H9 (cell line): ENCODE results near the gene CRACDL. TPM values are rescaled to one million over a fixed set of nuclear protein-coding genes. Genes with fewer than 3 reads are reported as not detected.

Experiments used
- DNase-seq: peaks from one replicate; pipeline ENCODE4 v3.0.0-alpha.2; 2017
- H2AFZ ChIP-seq: one replicate; pipeline ENCODE4 v1.6.1; 2013; ENCODE audit warnings: mild to moderate bottlenecking, low read length, control low read depth, moderate library complexity
- H2AK5ac ChIP-seq: 2 replicates; pipeline ENCODE4 v1.6.1; 2013; ENCODE audit warnings: low read length, control low read depth, mixed read lengths; ENCODE audit not compliant: insufficient read length
- H2BK120ac ChIP-seq: one replicate; pipeline ENCODE4 v1.6.1; 2013; ENCODE audit warnings: low read depth, mild to moderate bottlenecking, low read length, control low read depth, inconsistent platforms; ENCODE audit not compliant: poor library complexity, severe bottlenecking
- H2BK12ac ChIP-seq: 2 replicates; pipeline ENCODE4 v1.6.1; 2013; ENCODE audit warnings: low read length, control low read depth, mixed read lengths, low read depth; ENCODE audit not compliant: insufficient read length
- H2BK15ac ChIP-seq: 2 replicates; pipeline ENCODE4 v1.6.1; 2013; ENCODE audit warnings: low read depth, low read length, control low read depth
- H2BK20ac ChIP-seq: one replicate; pipeline ENCODE4 v1.6.1; 2013; ENCODE audit warnings: low read depth, mild to moderate bottlenecking, low read length, control low read depth, inconsistent platforms; ENCODE audit not compliant: poor library complexity, severe bottlenecking
- H2BK5ac ChIP-seq: 2 replicates; pipeline ENCODE4 v1.6.1; 2013; ENCODE audit warnings: low read length, control low read depth, mixed read lengths; ENCODE audit not compliant: insufficient read length
- H3K14ac ChIP-seq: 2 replicates; pipeline ENCODE4 v1.6.1; 2013; ENCODE audit warnings: low read length, control low read depth; ENCODE audit not compliant: insufficient read depth
- H3K18ac ChIP-seq: 2 replicates; pipeline ENCODE4 v1.6.1; 2013; ENCODE audit warnings: low read depth, mild to moderate bottlenecking, mixed read lengths, low read length, control low read depth; ENCODE audit not compliant: insufficient read length
- H3K23ac ChIP-seq: 2 replicates; pipeline ENCODE4 v1.6.1; 2013; ENCODE audit warnings: low read length, control low read depth, mixed read lengths, low read depth; ENCODE audit not compliant: insufficient read length
- H3K23me2 ChIP-seq: 2 replicates; pipeline ENCODE4 v1.6.1; 2013; ENCODE audit warnings: low read depth, mild to moderate bottlenecking, mixed read lengths, low read length, control low read depth; ENCODE audit not compliant: insufficient read length, poor library complexity, severe bottlenecking
- H3K27ac ChIP-seq: 2 replicates; pipeline ENCODE4 v1.5.1; 2013; ENCODE audit warnings: low read length, control low read depth, mixed read lengths, low read depth; ENCODE audit not compliant: insufficient read length
- H3K27me3 ChIP-seq: 2 replicates; pipeline ENCODE4 v1.6.1; 2013; ENCODE audit warnings: low read length, control low read depth, inconsistent platforms; ENCODE audit not compliant: insufficient read depth
- H3K4ac ChIP-seq: 2 replicates; pipeline ENCODE4 v1.6.1; 2013; ENCODE audit warnings: low read depth, mild to moderate bottlenecking, control low read depth, inconsistent platforms, low read length, moderate library complexity
- H3K4me1 ChIP-seq: 2 replicates; pipeline ENCODE4 v1.6.1; 2013; ENCODE audit warnings: low read length, control low read depth, inconsistent platforms; ENCODE audit not compliant: insufficient read depth
- H3K4me2 ChIP-seq: 2 replicates; pipeline ENCODE4 v1.6.1; 2013; ENCODE audit warnings: low read length, control low read depth, mixed read lengths; ENCODE audit not compliant: insufficient read length, insufficient read depth
- H3K56ac ChIP-seq: 2 replicates; pipeline ENCODE4 v1.6.1; 2013; ENCODE audit warnings: low read depth, mild to moderate bottlenecking, mixed read lengths, low read length, control low read depth; ENCODE audit not compliant: insufficient read length
- H3K79me1 ChIP-seq: 2 replicates; pipeline ENCODE4 v1.6.1; 2013; ENCODE audit warnings: low read depth, mild to moderate bottlenecking, moderate library complexity, low read length, control low read depth, inconsistent platforms; ENCODE audit not compliant: insufficient read depth, poor library complexity, severe bottlenecking
- H3K79me2 ChIP-seq: 2 replicates; pipeline ENCODE4 v1.6.1; 2013; ENCODE audit warnings: low read length, control low read depth, inconsistent platforms; ENCODE audit not compliant: insufficient read depth
- H3K9ac ChIP-seq: 2 replicates; pipeline ENCODE4 v1.6.1; 2013; ENCODE audit warnings: low read length, control low read depth, mixed read lengths; ENCODE audit not compliant: insufficient read length; ENCODE audit errors: extremely low read depth
- H3K9me3 ChIP-seq: one replicate; pipeline ENCODE4 v1.6.1; 2013; ENCODE audit warnings: low read depth, low read length, inconsistent platforms; ENCODE audit not compliant: control insufficient read depth
- H3T11ph ChIP-seq: one replicate; pipeline ENCODE4 v1.6.1; 2013; ENCODE audit warnings: mild to moderate bottlenecking, low read length, control low read depth, inconsistent platforms
- H4K20me1 ChIP-seq: one replicate; pipeline ENCODE4 v1.6.1; 2013; ENCODE audit not compliant: control insufficient read depth, insufficient read length, insufficient read depth
- H4K5ac ChIP-seq: 2 replicates; pipeline ENCODE4 v1.6.1; 2013; ENCODE audit warnings: low read depth, mild to moderate bottlenecking, mixed read lengths, low read length, control low read depth; ENCODE audit not compliant: insufficient read length
- H4K8ac ChIP-seq: replicated peaks from 2 replicates; pipeline ENCODE4 v1.6.1; 2013; ENCODE audit warnings: low read length, control low read depth, mixed read lengths, low read depth; ENCODE audit not compliant: insufficient read length
- H4K91ac ChIP-seq: 2 replicates; pipeline ENCODE4 v1.6.1; 2013; ENCODE audit warnings: low read depth, mild to moderate bottlenecking, moderate library complexity, mixed read lengths, low read length, control low read depth; ENCODE audit not compliant: insufficient read length
- H3K27ac Mint-ChIP-seq, 3 experiments: 2 replicates in 2 of 3; 3 replicates in 1 of 3; pipeline ENCODE4 v1.8.0; 2020 to 2021; ENCODE audit warnings: mixed read lengths in 3 of 3, mild to moderate bottlenecking in 1 of 3, moderate library complexity in 1 of 3
- H3K27me3 Mint-ChIP-seq: 2 replicates; pipeline ENCODE4 v1.8.0; 2021; ENCODE audit warnings: low read depth, mild to moderate bottlenecking, moderate library complexity, mixed read lengths
- H3K36me3 Mint-ChIP-seq, 3 experiments: 2 replicates in 2 of 3; 3 replicates in 1 of 3; pipeline ENCODE4 v1.8.0; 2020 to 2021; ENCODE audit warnings: low read depth in 3 of 3, mixed read lengths in 3 of 3; ENCODE audit not compliant: insufficient read depth in 1 of 3
- H3K4me1 Mint-ChIP-seq, 2 experiments: 2 replicates each; pipeline ENCODE4 v1.8.0; 2020; ENCODE audit warnings: mixed read lengths in 2 of 2
- H3K4me3 Mint-ChIP-seq, 2 experiments: 2 replicates in 1 of 2; 3 replicates in 1 of 2; pipeline ENCODE4 v1.8.0; 2020 to 2021; ENCODE audit warnings: mild to moderate bottlenecking in 2 of 2, mixed read lengths in 2 of 2, moderate library complexity in 1 of 2
- H3K9me3 Mint-ChIP-seq, 2 experiments: 2 replicates in 1 of 2; 3 replicates in 1 of 2; pipeline ENCODE4 v1.8.0; 2020; ENCODE audit warnings: mild to moderate bottlenecking in 2 of 2, mixed read lengths in 2 of 2, moderate library complexity in 1 of 2
- CTCF ChIP-seq: fragments of 200-600 bp; sonication (generic); conservative IDR thresholded peaks from 3 replicates; pipeline ENCODE4 v1.8.0; 2021; ENCODE audit warnings: antibody characterized with exemption, mild to moderate bottlenecking
- WGBS: extraction: QIAGEN DNeasy Blood & Tissue Kit; methylation state at CpG from one replicate; pipeline ENCODE4 v1.1.7; 2013; ENCODE audit warnings: missing lambda C conversion rate, low lambda C conversion rate, mixed read lengths; ENCODE audit not compliant: insufficient read length; ENCODE audit errors: extremely low coverage; 5-methylcytosine and 5-hydroxymethylcytosine counted together
- total RNA-seq: library from RNA; stranded (reverse); gene quantifications from 2 replicates; pipeline ENCODE4 v1.2.1, GENCODE V29; 2021

The CRACDL gene
- total RNA-seq, 1 experiment from 2014 or later = 0.48 TPM

DNA sequence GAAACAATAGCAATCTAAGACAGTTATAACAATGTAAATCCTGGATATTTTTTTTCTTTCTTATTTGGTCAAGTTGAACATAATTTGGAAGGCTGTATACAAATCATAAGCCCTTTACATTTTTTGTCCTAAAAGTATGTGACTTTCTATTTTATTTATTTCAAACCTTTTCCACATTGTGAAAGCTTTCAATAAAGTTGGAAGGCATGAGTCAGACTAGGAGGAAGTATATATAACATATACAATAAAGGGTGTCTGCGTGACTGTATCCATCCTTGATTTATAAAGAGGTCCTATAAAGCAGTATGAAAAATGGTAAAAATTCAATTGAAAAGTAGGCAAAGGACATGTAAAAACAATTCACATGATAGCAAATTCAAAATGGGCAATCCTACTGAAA is 44.4 kb downstream of the CRACDL start:
- TF ChIP-seq CTCF = no peak
- Histone ChIP-seq H3T11ph (no peak overlapping the region), H2BK120ac (no peak overlapping the region), H3K4me2 (no peak overlapping the region), H3K9me3 (peaks cover under 1% of the 10 kb centered on the region), H3K79me1 (no peaks in the 10 kb centered on the region), H4K91ac (no peak overlapping the region), H3K9ac (no peak overlapping the region), H3K27ac (no peak overlapping the region), H3K4me1 (no peaks in the 10 kb centered on the region), H3K27me3 (no peaks in the 10 kb centered on the region), H2AK5ac (no peak overlapping the region), H2AFZ (no peak overlapping the region), H3K23me2 (no peaks in the 10 kb centered on the region), H3K79me2 (no peaks in the 10 kb centered on the region), H3K18ac (no peak overlapping the region), H3K23ac (no peak overlapping the region), H4K8ac (no peak overlapping the region), H2BK15ac (no peak overlapping the region), H2BK12ac (no peak overlapping the region), H4K20me1 (no peaks in the 10 kb centered on the region), H4K5ac (no peak overlapping the region), H3K56ac (no peak overlapping the region), H2BK5ac (no peak overlapping the region), H3K14ac (no peak overlapping the region), H2BK20ac (no peak overlapping the region), H3K4ac (no peak overlapping the region)
- no CpG with 5 or more reads among the region's 1 CpG for WGBS
- Mint-ChIP-seq H3K36me3 (peaks cover 0 to 11% (median 2%) of the 10 kb centered on the region in 3 experiments; a peak in 5 of 7 replicates), H3K4me1 (0 out of 4 replicates have a peak, but pooled peaks cover 0 to 2% of the 10 kb centered on the region in 2 experiments), H3K9me3 (peaks cover 18 to 26% of the 10 kb centered on the region in 2 experiments), H3K4me3 (no peak overlapping the region), H3K27me3 (no peaks in the 10 kb centered on the region; the same call in 1 of the 2 replicates), H3K27ac (no peak overlapping the region)
- DNase-seq = no peak
